Stimulated activated CD4-positive, alpha-beta T cell treated with anti-CD3 and anti-CD28 coated beads, TNF-alpha, amount 100 ng/mL, for 4 hours (primary cell): ENCODE results near the gene PCA3.

ENCODE experiments used
- DNase-seq, 3 experiments: peaks; one replicate each; pipeline ENCODE4 v3.0.0-alpha.2; 2020; ENCODE audit warnings: low read depth in 3 of 3

PCA3 gene

DNA sequence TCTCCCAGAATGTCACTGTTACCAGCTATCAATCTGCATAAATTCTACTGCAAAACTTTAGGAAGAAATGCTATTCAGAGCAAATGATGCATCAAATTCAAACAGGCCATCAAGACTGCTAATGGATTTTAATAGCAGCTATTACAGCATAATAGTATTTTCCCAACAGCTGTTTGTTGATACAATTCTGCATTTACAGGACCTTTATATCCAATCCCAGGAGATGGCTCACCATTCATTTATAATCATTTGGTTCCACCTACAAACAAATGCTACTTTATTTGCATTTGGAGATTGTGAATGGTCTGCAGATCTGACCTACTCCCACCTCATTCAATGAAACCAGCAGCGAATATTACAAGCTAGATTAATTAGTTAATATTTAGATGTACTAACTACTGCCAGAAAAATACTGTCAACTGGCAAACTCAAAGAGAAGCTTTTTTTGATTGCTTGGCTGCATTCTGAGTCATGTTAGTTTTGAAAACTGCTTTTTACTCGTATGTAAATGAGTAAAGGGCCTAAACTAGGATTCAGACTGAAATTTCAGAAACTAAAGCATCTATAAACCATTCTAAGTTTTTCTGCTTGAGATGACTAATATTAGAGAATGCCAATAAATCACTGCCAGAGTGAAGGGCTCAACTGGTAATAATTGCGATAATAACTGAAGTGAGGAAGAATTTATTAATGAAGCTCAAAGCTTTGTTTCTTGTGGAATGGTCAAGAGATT, 7.1 kb upstream of the PCA3 start:
- no peak for DNase-seq

DNA sequence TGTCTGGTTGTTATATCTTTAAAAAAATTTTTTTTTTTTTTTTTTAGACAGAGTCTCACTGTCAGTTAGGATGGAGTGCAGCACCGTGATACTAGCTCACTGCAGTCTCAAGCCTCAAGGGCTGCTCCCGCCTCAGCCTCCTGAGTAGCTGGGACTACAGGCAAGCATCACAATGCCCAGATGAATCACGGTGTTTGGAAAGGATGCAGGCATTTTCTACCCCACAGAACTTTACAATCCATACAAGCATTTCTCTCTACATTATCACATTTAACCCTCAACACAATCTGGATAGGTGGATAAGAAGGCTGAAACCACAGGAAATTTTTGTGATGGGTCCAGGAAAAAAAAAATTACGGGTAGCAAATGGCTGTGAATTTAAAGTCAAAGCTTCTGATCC, 5.8 kb upstream of the PCA3 start:
- no peak for DNase-seq

DNA sequence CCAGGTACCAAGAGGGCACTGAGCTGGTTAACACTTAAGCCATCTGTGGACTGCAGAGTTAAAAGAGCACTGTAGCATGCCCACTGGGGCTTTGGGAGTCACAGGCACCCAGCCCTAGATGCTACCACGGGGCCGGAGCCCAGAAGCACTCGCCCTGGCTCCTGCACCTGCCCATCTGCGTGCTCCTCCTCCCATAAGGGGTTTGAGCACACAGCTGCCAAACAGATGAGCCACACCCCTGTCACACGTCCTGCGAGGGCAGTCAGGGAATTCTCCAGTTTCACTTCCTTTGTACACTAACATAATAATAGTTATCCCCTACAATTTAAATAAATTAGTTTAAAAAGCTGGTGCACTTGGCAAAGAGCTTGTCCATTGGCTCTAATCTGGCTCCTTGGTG, 4.5 kb upstream of the PCA3 start:
- no peak for DNase-seq

GRCh38 chr9:76761448-76761847, 2.8 kb upstream of the PCA3 start:
- DNase-seq, result no peak

DNA sequence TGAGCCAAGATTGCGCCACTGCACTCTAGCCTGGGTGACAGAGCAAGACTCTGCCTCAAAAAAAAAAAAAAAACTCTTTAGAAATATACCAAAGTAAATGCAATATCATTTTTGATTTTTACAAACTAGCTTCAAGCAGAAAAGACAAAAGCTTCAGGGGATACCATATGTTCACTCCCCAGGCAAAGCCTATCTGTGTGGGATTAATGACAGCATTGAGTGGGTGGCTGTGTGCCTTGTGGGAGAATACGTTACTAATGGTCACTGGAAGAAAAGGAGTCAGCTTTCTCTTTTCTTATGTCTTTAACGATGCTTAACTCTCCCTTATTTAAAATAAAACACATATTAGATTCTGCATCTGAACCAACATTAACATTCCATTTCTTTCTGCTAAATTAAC, 1.9 kb downstream of the PCA3 start:
- DNase-seq, result no peak

GRCh38 chr9:76772686-76773445, 8.6 kb downstream of the PCA3 start:
- DNase-seq, result no peak

DNA sequence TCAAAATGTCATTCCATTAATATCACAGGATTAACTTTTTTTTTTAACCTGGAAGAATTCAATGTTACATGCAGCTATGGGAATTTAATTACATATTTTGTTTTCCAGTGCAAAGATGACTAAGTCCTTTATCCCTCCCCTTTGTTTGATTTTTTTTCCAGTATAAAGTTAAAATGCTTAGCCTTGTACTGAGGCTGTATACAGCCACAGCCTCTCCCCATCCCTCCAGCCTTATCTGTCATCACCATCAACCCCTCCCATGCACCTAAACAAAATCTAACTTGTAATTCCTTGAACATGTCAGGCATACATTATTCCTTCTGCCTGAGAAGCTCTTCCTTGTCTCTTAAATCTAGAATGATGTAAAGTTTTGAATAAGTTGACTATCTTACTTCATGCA, 20.6 kb downstream of the PCA3 start:
- DNase-seq, result no peak

GRCh38 chr9:76785501-76785900, 21.3 kb downstream of the PCA3 start:
- DNase-seq, result no peak

DNA sequence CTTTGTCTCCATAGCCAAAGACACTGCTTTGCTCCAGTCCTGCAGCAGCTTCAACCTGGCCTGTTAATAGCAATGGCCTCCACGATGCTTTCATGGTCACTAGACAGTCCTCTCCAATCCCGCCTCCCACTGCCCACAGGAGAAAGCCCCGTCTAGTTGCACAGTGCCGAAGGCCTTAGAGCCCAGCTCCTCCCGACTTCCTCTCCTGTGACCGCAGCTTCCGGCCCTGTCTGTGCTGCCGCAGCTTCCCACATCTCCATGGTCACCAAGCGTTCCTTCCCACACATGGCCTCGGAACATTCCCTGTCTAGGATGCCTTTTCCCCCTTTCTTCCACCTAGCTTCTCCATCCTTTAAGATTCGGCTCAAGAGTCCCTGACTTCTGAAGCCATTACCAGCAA, 23.4 kb downstream of the PCA3 start:
- DNase-seq, result no peak

DNA sequence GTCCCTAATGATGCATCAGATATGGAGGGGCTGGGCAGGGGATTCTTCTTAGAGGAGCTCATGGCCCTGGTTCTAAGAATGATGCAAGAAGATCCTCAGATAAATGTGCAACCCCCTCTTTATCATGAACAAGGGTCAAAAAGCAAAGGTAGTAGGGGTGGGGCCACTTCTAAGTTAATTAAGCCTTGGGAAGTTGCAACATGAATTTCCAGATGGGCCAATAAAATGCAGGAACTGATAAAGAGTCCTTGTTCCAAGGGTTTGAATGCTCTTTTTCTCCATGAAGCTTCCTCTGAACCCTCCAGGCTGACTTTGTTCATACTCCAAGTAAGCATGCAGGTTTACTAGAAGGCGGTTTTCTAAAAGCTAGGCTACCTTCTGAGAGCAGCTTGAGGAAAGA, 25.6 kb downstream of the PCA3 start:
- no peak for DNase-seq

GRCh38 chr9:76793784-76794431, 29.7 kb downstream of the PCA3 start:
- DNase-seq, result no peak

GRCh38 chr9:76796296-76796695, 32.1 kb downstream of the PCA3 start:
- DNase-seq, result no peak

DNA sequence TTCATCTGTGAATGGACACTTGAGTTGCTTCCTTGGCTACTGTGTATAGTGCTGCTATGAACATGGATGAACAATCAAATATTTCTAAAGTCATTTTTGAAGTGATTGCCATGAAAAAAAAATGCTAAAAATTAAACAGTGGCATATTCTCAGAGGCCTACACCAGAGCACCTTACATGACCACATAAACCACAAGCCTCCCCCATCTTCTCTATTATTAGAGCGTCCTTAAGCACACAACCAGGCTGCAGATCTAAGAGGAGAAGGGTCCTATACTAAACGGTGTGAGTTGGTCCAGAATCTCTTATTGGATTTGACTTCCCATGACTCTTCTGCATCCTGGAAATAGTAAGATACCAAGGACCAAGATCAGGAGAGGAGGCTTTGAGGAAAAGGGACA, 34.3 kb downstream of the PCA3 start:
- no peak for DNase-seq

GRCh38 chr9:76799473-76799872, 35.2 kb downstream of the PCA3 start:
- no peak for DNase-seq

- DNase-seq, result no peak
These were observed 36.7 kb downstream of the PCA3 start for GRCh38 chr9:76800901-76801300.

GRCh38 chr9:76803083-76803482, 38.8 kb downstream of the PCA3 start:
- DNase-seq, result no peak

- no peak for DNase-seq
These were observed 39.5 kb downstream of the PCA3 start for GRCh38 chr9:76803762-76804161.

- DNase-seq, result no peak
These were observed 44.4 kb downstream of the PCA3 start for GRCh38 chr9:76808636-76809035.

- DNase-seq, result no peak
These were observed 46.2 kb downstream of the PCA3 start for GRCh38 chr9:76810377-76810957.

GRCh38 chr9:76812591-76812990, 48.4 kb downstream of the PCA3 start:
- DNase-seq, result no peak

DNA sequence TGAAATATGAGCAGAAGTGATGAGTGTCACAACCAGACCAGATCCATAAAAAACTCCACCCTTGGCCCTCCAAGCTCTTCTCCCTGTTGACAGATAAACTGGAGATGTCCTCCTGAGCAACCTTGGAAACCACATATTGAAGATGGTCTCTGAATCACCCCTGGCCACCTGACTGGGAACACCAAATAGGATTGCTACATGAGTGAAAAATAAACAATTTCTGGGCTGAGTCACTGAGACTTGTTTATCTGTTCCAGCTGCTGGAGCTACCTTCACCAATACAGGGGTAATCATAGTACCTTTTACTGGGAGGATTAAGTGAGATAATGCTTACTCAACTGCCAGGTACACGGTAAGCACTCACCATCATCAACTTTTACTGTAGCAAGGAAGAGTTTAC, 53.3 kb downstream of the PCA3 start:
- DNase-seq, result no peak

- DNase-seq, result no peak
These were observed 54.0 kb downstream of the PCA3 start for GRCh38 chr9:76818271-76818670.

DNA sequence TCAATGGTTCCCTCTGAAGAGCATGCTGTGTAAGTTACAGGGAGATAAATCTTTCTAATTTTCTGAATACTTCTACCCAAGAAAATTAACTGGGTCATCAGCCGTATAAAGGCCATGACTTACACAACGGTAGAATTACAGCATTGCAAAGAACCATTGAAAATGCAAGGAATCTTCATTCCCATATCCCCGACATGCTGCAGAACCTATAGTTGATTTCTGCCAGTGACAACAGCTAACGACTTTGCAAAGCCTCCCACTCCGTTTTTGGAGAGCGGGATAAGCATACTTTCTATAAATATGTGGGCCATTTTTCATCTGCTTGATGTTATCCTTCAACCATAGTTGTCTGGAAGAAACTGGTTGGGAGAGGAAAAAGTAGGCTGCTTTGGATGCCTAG, 56.2 kb downstream of the PCA3 start:
- no peak for DNase-seq
